B cell (primary cell): Measurements from ENCODE around the gene COG2. TPM values are rescaled to one million over a fixed set of nuclear protein-coding genes. Genes with fewer than 3 reads are reported as not detected.

Source experiments
- ATAC-seq: fragments of 200-7000 bp; cut with Tn5 transposase; one replicate; pipeline ENCODE4 v1.10.0; 2021; ENCODE audit warnings: low read depth, mild to moderate bottlenecking, moderate number of reproducible peaks, moderate library complexity
- CTCF ChIA-PET: fragments of 350-600 bp; sonication (Branson Sonifier 250); formaldehyde crosslinking; loops from one replicate; lab custom pipeline; 2021; ENCODE audit warnings: antibody characterized with exemption, inconsistent platforms; lab: Charles Lee
- POLR2A ChIA-PET: fragments of 350-600 bp; sonication (Branson Sonifier 250); formaldehyde crosslinking; loops from one replicate; lab custom pipeline; 2021; ENCODE audit warnings: antibody characterized with exemption; lab: Charles Lee
- DNase-seq: peaks from one replicate; pipeline ENCODE4 v3.0.0; 2013
- H2AFZ ChIP-seq: 2 replicates; pipeline ENCODE4 v1.6.1; 2012; ENCODE audit warnings: mild to moderate bottlenecking, low read depth, low read length; ENCODE audit not compliant: insufficient read depth, poor library complexity, severe bottlenecking
- H3K27ac ChIP-seq, 2 donors: 1 replicate in 1 of 2; 2 replicates in 1 of 2; pipeline ENCODE4 v1.5.1; 2012 to 2013; ENCODE audit warnings: low read length in 2 of 2, mild to moderate bottlenecking in 2 of 2, moderate library complexity in 1 of 2
- H3K27me3 ChIP-seq, 4 experiments: fragments of 200-600 bp in 1 of 4; sonication (generic) in 1 of 4; replicated peaks in 1 of 4; 1 replicate in 2 of 4; 2 replicates in 2 of 4; pipeline versions ENCODE4 v1.6.1 to v1.7.0; 2013 to 2016; ENCODE audit warnings: low read length in 3 of 4, mild to moderate bottlenecking in 2 of 4, mixed read lengths in 1 of 4, moderate library complexity in 1 of 4; ENCODE audit not compliant: insufficient read depth in 4 of 4, control insufficient read depth in 3 of 4; ENCODE audit errors: control extremely low read depth in 1 of 4
- H3K36me3 ChIP-seq, 2 experiments: replicated peaks in 1 of 2; 1 replicate in 1 of 2; 2 replicates in 1 of 2; pipeline versions ENCODE4 v1.6.1 to v1.7.1; 2013; ENCODE audit warnings: low read length in 1 of 2; ENCODE audit not compliant: insufficient read depth in 2 of 2, control insufficient read depth in 1 of 2; ENCODE audit errors: control extremely low read depth in 1 of 2, extremely low read depth in 1 of 2
- H3K4me1 ChIP-seq, 2 donors: fragments of 200-600 bp in 1 of 2; sonication (generic) in 1 of 2; 1 replicate in 1 of 2; 2 replicates in 1 of 2; pipeline versions ENCODE4 v1.5.1 to v1.6.1; 2013 to 2017; ENCODE audit warnings: low read length in 2 of 2; ENCODE audit not compliant: control insufficient read depth in 2 of 2, insufficient read depth in 2 of 2
- H3K4me2 ChIP-seq: replicated peaks from 2 replicates; pipeline ENCODE3; 2012; ENCODE audit warnings: mild to moderate bottlenecking, low read depth, low read length; ENCODE audit not compliant: poor library complexity, severe bottlenecking
- H3K4me3 ChIP-seq, 5 experiments: fragments of 200-600 bp in 1 of 5; sonication (generic) in 1 of 5; 1 replicate in 3 of 5; 2 replicates in 2 of 5; pipeline versions ENCODE4 v1.5.1 to v1.7.0; 2011 to 2016; ENCODE audit warnings: low read length in 4 of 5, mild to moderate bottlenecking in 4 of 5, low read depth in 2 of 5, control low read depth in 1 of 5, moderate library complexity in 1 of 5; ENCODE audit not compliant: insufficient read depth in 1 of 5; ENCODE audit errors: control extremely low read depth in 1 of 5, extremely low read depth in 1 of 5
- H3K79me2 ChIP-seq: fragments of 200-600 bp; sonication (generic); one replicate; pipeline ENCODE4 v1.6.0; 2016; ENCODE audit warnings: low read length; ENCODE audit not compliant: control insufficient read depth, insufficient read depth
- H3K9ac ChIP-seq: fragments of 200-600 bp; sonication (generic); 2 replicates; pipeline ENCODE4 v1.6.1; 2017; ENCODE audit warnings: mild to moderate bottlenecking, low read length, moderate library complexity
- H3K9me3 ChIP-seq, 3 donors: one replicate each; pipeline versions ENCODE4 v1.6.1 to v1.7.1; 2013; ENCODE audit warnings: low read length in 2 of 3; ENCODE audit not compliant: control insufficient read depth in 2 of 3, insufficient read depth in 1 of 3; ENCODE audit errors: control extremely low read depth in 1 of 3
- H4K20me1 ChIP-seq: 2 replicates; pipeline ENCODE4 v1.6.0; 2012; ENCODE audit warnings: mild to moderate bottlenecking, low read length; ENCODE audit not compliant: insufficient read depth, control insufficient read depth, poor library complexity, severe bottlenecking
- H3K27ac Mint-ChIP-seq: one replicate; pipeline ENCODE4 v1.8.0; 2021; ENCODE audit warnings: mixed read lengths
- H3K27me3 Mint-ChIP-seq: one replicate; pipeline ENCODE4 v1.8.0; 2021; ENCODE audit warnings: mixed read lengths
- H3K4me1 Mint-ChIP-seq: one replicate; pipeline ENCODE4 v1.8.0; 2021; ENCODE audit warnings: mixed read lengths
- H3K4me3 Mint-ChIP-seq: one replicate; pipeline ENCODE4 v1.8.0; 2021; ENCODE audit warnings: mixed read lengths
- H3K9me3 Mint-ChIP-seq: one replicate; pipeline ENCODE4 v1.8.0; 2022; ENCODE audit warnings: mixed read lengths; ENCODE audit not compliant: insufficient read depth
- CTCF ChIP-seq: fragments of 200-600 bp; IDR thresholded peaks from one replicate; pipeline ENCODE4 v1.8.0; 2022; ENCODE audit warnings: antibody characterized with exemption, mild to moderate bottlenecking
- EZH2 ChIP-seq: IDR thresholded peaks from 2 replicates; pipeline ENCODE4 v1.6.1; 2012; ENCODE audit warnings: borderline replicate concordance, low read depth, mild to moderate bottlenecking, moderate library complexity, low read length; ENCODE audit not compliant: insufficient read depth, poor library complexity, severe bottlenecking
- WGBS: methylation state at CpG from one replicate; pipeline ENCODE4 v1.1.5; 2013; ENCODE audit warnings: missing lambda C conversion rate; ENCODE audit not compliant: insufficient coverage; 5-methylcytosine and 5-hydroxymethylcytosine counted together
- intact Hi-C: fragments of 100-400 bp; cut with micrococcal nuclease; formaldehyde crosslinking; loops from one replicate; pipeline ENCODE4 v1.10.0; 2022
- polyA plus RNA-seq: library from polyadenylated mRNA; depleted of rRNA; stranded (reverse); fragments of >200 nt; gene quantifications from 2 replicates; pipeline ENCODE4 v1.2.3, GENCODE V29; 2012
- total RNA-seq, 2 donors: library from RNA; stranded (reverse); fragments of 120-200 nt in 1 of 2; gene quantifications; 1 replicate in 1 of 2; 2 replicates in 1 of 2; pipeline versions ENCODE4 v1.2.3 to v1.2.4, GENCODE V29; 2013 to 2022

Gene COG2
- total and polyA plus RNA-seq, 2 donors (not counting 1 experiment from before 2014, with no cell fraction given), result 17.0 to 42.5 TPM

GRCh38 chr1:230626232-230626631 is 16.0 kb upstream of the COG2 start:
- Mint-ChIP-seq H3K9me3 (no peaks in the 10 kb centered on the region), H3K27me3 (peaks cover 27% of the 10 kb centered on the region), H3K27ac (no peak overlapping the region), H3K4me1 (no peaks in the 10 kb centered on the region), H3K4me3 (no peak overlapping the region)
- ATAC-seq (no peak), DNase-seq (no peak)
- no peak overlapping the region for H3K4me2 ChIP-seq
- intact Hi-C loops, result no loop called here
- peaks cover 0 to 11% (median 2%) of the 10 kb centered on the region in 4 experiments for H3K27me3 ChIP-seq
- H3K9me3 ChIP-seq, result no peaks in the 10 kb centered on the region
- no peak overlapping the region for H3K27ac ChIP-seq
- H3K79me2 ChIP-seq, result no peaks in the 10 kb centered on the region
- H2AFZ ChIP-seq, result no peak overlapping the region
- no CpG with 5 or more reads among the region's 2 CpGs for WGBS
- TF ChIP-seq CTCF (no peak), EZH2 (no peak)
- no peak overlapping the region for H3K4me3 ChIP-seq
- ChIA-PET CTCF (no interaction called here), POLR2A (no interaction called here)
- no peaks in the 10 kb centered on the region for H4K20me1 ChIP-seq
- no peaks in the 10 kb centered on the region for H3K36me3 ChIP-seq
- H3K9ac ChIP-seq, result no peak overlapping the region
- no peaks in the 10 kb centered on the region for H3K4me1 ChIP-seq

GRCh38 chr1:230627767-230628166 is 14.5 kb upstream of the COG2 start:
- WGBS, result no CpG with 5 or more reads among the region's 2 CpGs

More at GRCh38 chr1:230627767-230628166, 14.5 kb upstream of the COG2 start:
- H3K79me2 ChIP-seq, result no peaks in the 10 kb centered on the region
- TF ChIP-seq CTCF, result no peak
- no peak for TF ChIP-seq EZH2
- intact Hi-C loops, result no loop called here
- H3K9ac ChIP-seq, result no peak overlapping the region
- H2AFZ ChIP-seq, result no peak overlapping the region
- no peak overlapping the region for H3K4me3 ChIP-seq
- ATAC-seq (no peak), DNase-seq (no peak)
- no peaks in the 10 kb centered on the region for H4K20me1 ChIP-seq
- H3K27ac ChIP-seq, result no peak overlapping the region
- ChIA-PET POLR2A (no interaction called here), CTCF (no interaction called here)
- Mint-ChIP-seq H3K9me3 (no peaks in the 10 kb centered on the region), H3K4me1 (no peaks in the 10 kb centered on the region), H3K4me3 (no peak overlapping the region), H3K27me3 (peaks cover 16% of the 10 kb centered on the region), H3K27ac (no peak overlapping the region)
- H3K4me1 ChIP-seq, result no peaks in the 10 kb centered on the region
- no peaks in the 10 kb centered on the region for H3K9me3 ChIP-seq
- H3K4me2 ChIP-seq, result no peak overlapping the region
- H3K36me3 ChIP-seq, result no peaks in the 10 kb centered on the region
- peaks cover 0 to 11% (median 2%) of the 10 kb centered on the region in 4 experiments for H3K27me3 ChIP-seq
